HG03521 (cell line): Measurements from ENCODE around the gene RANGAP1.

Experiments used
- ATAC-seq: cut with Tn5 transposase; IDR thresholded peaks from one replicate; pipeline ENCODE4 v1.9.1; 2021; ENCODE audit warnings: mild to moderate bottlenecking, moderate library complexity; ENCODE audit not compliant: unreplicated experiment

The RANGAP1 gene

GRCh38 chr22:41204066-41204465, 81.9 kb downstream of the RANGAP1 start:
- no peak for ATAC-seq

DNA sequence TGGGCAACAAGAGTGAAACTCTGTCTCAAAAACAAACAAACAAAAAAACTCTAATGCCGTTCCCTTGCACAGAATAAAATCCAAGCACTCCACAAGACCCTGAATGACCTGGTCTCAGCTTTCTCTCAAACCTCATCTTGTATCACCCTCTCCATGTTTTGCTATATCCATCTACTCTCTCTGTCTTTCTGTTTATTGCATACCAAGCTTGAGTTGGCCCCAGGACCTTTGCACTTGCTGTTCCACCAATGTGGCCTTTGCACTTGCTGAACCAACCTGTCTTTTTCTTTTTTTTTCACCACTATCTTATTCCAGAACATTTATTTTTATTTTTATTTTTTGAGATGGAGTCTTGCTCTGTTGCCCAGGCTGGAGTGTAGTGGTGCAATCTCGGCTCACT, 82.9 kb downstream of the RANGAP1 start:
- ATAC-seq = no peak

DNA sequence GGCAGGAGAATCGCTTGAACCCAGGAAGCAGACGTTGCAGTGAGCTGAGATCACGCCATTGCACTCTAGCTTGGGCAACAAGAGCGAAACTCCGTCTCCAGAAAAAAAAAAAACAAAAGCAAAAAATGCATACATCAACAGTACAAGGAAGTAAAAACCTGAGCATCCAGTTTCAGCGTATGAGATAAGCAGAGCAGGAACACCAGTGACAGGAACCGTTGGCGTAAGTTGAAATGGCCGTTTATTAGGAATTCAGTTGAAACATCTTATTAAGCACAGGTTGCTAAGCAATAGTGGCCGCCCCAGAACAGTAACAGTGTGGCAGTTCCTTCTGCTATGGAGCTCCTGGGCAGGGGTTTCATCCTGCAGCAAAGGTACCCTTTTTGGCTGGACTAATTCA, 84.8 kb downstream of the RANGAP1 start:
- no peak for ATAC-seq

- no peak for ATAC-seq
Observed at GRCh38 chr22:41198027-41198580, 87.9 kb downstream of the RANGAP1 start.

DNA sequence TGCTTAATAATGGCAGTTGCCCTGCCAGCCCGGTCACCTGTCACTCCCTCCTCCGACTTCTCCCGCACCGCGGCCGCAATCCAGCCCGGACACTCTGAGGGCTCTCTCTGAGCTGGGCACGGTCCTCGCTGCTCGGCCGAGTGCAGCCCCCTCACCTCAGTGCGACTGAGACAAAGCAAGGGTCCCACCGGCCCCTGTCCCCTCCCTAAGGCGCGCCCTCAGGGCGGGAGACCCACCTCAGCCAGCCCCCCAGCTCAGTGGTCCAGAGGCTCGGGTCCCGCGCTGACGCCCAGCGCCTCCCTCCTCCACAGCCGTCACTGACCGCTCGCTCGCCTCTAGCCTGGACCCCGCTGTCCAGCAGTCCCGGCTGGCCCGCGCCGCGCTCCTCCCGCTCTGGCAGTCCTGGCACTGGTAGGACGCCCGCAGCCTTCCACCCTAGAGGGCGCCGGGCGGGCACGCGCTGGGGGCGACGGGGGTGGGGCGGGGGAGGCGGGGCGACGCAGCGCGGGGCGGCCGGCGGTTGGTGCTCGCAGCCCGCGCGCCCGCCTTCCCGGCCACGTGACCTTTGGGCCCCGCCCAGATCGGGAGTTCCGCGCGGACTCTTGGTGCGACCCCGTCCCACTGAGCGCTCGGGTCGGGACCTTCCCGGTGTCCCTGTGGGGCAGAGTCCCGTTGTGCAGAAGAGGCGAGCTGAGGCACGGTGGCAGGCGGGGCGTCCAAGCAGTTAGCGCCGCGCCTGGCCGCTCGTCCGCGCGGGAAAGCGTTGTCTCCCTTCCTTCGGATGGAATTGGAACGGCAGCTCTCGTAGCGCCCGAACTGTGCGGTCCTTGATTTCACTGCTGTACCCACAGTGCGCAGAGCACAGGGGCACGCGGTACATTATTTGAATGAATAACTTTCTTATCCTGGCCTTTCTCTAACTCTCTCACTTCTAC, 88.7 kb downstream of the RANGAP1 start:
- ATAC-seq = peak; percentile 80
